SH-SY5Y (cell line): ENCODE measurements around the gene STXBP6.

Source experiments
- GATA2 ChIP-seq: IDR thresholded peaks from 2 replicates; pipeline ENCODE4 v1.6.1; 2011; ENCODE audit warnings: mild to moderate bottlenecking, low read depth, low read length
- GATA3 ChIP-seq: IDR thresholded peaks from 2 replicates; pipeline ENCODE4 v1.6.1; 2011; ENCODE audit warnings: low read depth, mild to moderate bottlenecking, low read length, moderate library complexity

- TF ChIP-seq GATA3 (no peak), GATA2 (no peak)
Measured at GRCh38 chr14:24850072-24850471, 199.9 kb downstream of the STXBP6 start.
